DOHH2 (cell line): ENCODE results near the gene PTPRK.

Source experiments
- CTCF ChIP-seq: fragments of 200-600 bp; sonication (generic); IDR thresholded peaks from one replicate; pipeline ENCODE4 v1.5.1; 2014; ENCODE audit warnings: antibody characterized with exemption, mild to moderate bottlenecking, low read depth, low read length; ENCODE audit not compliant: poor library complexity, severe bottlenecking
- EZH2phosphoT487 ChIP-seq: fragments of 200-600 bp; sonication (generic); IDR thresholded peaks from 2 replicates; pipeline ENCODE4 v1.6.1; 2017; ENCODE audit warnings: borderline replicate concordance, mild to moderate bottlenecking, antibody characterized with exemption, low read length, moderate library complexity, mixed read lengths

GRCh38 chr6:128495536-128496333 lies 24.7 kb downstream of the PTPRK start:
- TF ChIP-seq CTCF (no peak), EZH2phosphoT487 (no peak)
